ENCODE measurements around the gene SDF4.

GRCh38 chr1:1229770-1230169 lies 2.0 kb downstream of the SDF4 start:
- TF ChIP-seq CTCF (IDR thresholded peaks at IDR 0.05) (no peak), POLR2AphosphoS5 (IDR thresholded peaks at IDR 0.05) (no peak), POLR2A (IDR thresholded peaks at IDR 0.05) (no peak)

Data from upper lobe of left lung (tissue), 4 donors.